Activated CD8-positive, alpha-beta memory T cell treated with anti-CD3 and anti-CD28 coated beads, Interleukin-2, amount 50 U/mL, for 1 hour (primary cell): ENCODE measurements around the gene TDRD10.

Source experiments
- DNase-seq: peaks from one replicate; pipeline ENCODE4 v3.0.0-alpha.2; 2020; ENCODE audit errors: extremely low read depth

Gene TDRD10

GRCh38 chr1:154502066-154502743 is at the start of gene TDRD10, which contains the start of gene SHE:
Gene TDRD10 (plus strand): TSS chr1:154502219. CDS start chr1:154506904, 4,685 bp downstream.
Gene SHE (minus strand): TSS chr1:154502412. CDS start chr1:154502026, 386 bp downstream.
- no peak for DNase-seq

- no peak for DNase-seq
Measured at GRCh38 chr1:154453161-154453560, 48.9 kb upstream of the TDRD10 start.

- DNase-seq = no peak
Measured at GRCh38 chr1:154453574-154454352, 48.3 kb upstream of the TDRD10 start.

- DNase-seq = no peak
Measured at GRCh38 chr1:154454386-154455120, 47.5 kb upstream of the TDRD10 start.

GRCh38 chr1:154456631-154457030 is 45.4 kb upstream of the TDRD10 start:
- no peak for DNase-seq

- no peak for DNase-seq
Measured at GRCh38 chr1:154459080-154459479, 42.9 kb upstream of the TDRD10 start.

GRCh38 chr1:154460695-154461260 is 41.2 kb upstream of the TDRD10 start:
- no peak for DNase-seq

GRCh38 chr1:154463512-154463990 is 38.5 kb upstream of the TDRD10 start:
- DNase-seq = peak; percentile 27

GRCh38 chr1:154465621-154466195 is 36.3 kb upstream of the TDRD10 start:
- DNase-seq = no peak

- DNase-seq = no peak
Measured at GRCh38 chr1:154466206-154466605, 35.8 kb upstream of the TDRD10 start.

- DNase-seq = no peak
Measured at GRCh38 chr1:154466921-154467417, 35.0 kb upstream of the TDRD10 start.

GRCh38 chr1:154467434-154468102 is 34.5 kb upstream of the TDRD10 start:
- no peak for DNase-seq

GRCh38 chr1:154468535-154469250 is 33.3 kb upstream of the TDRD10 start:
- DNase-seq = no peak

GRCh38 chr1:154469844-154470560 is 32.0 kb upstream of the TDRD10 start:
- no peak for DNase-seq

GRCh38 chr1:154471304-154471703 is 30.7 kb upstream of the TDRD10 start:
- no peak for DNase-seq

GRCh38 chr1:154474802-154475201 is 27.2 kb upstream of the TDRD10 start:
- no peak for DNase-seq

GRCh38 chr1:154476791-154477190 is 25.2 kb upstream of the TDRD10 start:
- no peak for DNase-seq

- DNase-seq = no peak
Measured at GRCh38 chr1:154478013-154478412, 24.0 kb upstream of the TDRD10 start.

GRCh38 chr1:154478639-154479038 is 23.4 kb upstream of the TDRD10 start:
- DNase-seq = no peak
